ENCODE measurements around the gene RNF181.
"Not testable (repeated sequence)": the region's sequence is repeated elsewhere in the genome, so short reads cannot be mapped to it uniquely, and the experiment has no call there.

RNF181 gene, protein sequence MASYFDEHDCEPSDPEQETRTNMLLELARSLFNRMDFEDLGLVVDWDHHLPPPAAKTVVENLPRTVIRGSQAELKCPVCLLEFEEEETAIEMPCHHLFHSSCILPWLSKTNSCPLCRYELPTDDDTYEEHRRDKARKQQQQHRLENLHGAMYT

GRCh38 chr2:85595301-85596025, at the start of gene RNF181:
RNF181 (plus strand) TSS chr2:85595745; CDS start chr2:85595764, 19 bp downstream.
- peak; percentile 62 for DNase-seq (ENCODE audit: low read depth)

DNA sequence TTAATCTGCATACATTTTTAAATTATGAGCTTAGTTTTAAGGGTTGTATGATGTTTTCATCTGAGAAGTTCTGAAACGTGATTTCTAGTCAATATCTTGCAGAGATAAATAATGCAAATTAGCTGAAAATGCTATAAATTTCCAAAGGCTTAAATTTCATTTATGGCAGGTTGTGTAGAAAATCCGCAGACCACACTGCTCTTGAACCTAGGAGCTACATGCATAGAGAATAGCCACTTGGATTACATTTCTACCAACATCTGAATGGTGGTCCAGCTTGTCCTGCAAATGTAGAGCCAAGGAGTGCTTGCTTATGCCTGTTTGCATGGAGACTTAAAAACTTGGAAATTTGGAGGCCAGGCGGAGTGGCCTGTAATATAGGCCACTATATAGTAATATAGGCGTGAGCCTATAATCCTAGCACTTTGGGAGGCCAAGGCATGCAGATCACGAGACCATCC, 49.7 kb upstream of the RNF181 start:
- DNase-seq (ENCODE audit: low read depth) = no peak

DNA sequence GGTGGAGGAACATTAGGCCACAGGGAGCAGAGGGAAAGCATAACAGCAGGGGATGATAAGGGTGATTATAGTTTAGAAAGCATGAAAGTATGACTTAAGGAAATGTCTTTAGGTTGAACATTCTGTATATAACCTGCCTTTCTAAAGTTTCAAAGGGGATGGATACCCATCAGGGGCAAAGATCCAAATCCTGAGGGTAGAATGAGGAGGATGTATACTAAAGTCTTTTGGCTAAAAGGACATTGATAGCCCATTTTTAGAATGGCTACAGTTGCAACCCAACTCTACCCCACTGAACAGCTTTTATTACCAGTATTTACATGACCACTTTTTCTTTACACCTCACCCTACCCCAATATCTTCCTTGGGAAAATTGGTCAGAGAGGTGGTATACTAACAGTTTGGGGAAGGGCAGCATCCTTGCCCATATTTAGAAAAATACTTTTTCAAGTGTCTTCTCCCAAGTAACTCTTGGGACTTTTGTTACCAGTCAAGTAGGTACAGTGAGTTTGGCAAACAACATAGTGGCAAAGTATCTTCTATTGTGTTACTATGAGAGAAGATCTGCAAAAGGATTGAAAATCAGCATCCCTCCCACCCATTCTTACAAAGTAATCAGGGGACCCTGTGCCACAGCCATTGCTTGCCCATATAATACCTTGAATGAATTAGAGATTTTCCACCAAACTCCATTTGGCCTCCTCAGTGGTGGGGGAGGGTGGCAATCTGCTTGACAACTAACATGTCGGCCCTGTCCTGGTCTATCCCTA, 48.3 kb upstream of the RNF181 start:
- DNase-seq (ENCODE audit: low read depth) = no peak

DNA sequence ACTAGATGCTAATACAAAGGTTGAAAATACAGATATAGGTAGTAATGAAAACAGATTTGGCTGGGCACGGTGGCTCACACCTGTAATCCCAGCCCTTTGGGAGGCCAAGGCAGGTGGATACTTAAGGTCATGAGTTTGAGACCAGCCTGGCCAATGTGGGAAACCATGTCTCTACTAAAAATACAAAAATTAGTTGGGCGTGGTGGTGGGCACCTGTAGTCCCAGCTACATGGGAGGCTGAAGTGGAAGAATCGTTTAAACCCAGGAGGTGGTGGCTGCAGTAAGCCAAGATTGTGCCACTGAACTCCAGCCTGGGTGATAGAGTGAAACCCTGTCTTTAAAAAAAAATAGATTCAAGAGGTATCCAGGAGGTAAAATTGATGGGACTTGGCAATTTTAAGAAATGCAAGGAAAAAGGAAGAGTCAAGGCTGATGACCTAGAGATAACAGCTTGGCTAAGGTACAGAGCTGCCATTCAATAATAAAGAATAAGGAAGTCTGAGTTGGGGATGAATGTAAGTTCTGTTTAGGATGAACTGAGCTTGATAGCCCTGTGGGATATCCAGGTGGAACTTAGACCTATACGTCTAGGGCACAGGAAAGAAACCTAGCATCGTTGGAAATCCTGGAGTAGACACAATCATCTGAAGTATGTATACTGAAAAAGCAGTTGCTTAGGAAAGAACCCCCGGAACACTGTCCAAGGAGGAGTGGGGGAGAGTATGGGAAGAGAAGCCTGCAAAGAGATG, 47.5 kb upstream of the RNF181 start:
- no peak for DNase-seq (ENCODE audit: low read depth)

GRCh38 chr2:85548608-85548900, 47.0 kb upstream of the RNF181 start:
- DNase-seq (ENCODE audit: low read depth) = no peak

DNA sequence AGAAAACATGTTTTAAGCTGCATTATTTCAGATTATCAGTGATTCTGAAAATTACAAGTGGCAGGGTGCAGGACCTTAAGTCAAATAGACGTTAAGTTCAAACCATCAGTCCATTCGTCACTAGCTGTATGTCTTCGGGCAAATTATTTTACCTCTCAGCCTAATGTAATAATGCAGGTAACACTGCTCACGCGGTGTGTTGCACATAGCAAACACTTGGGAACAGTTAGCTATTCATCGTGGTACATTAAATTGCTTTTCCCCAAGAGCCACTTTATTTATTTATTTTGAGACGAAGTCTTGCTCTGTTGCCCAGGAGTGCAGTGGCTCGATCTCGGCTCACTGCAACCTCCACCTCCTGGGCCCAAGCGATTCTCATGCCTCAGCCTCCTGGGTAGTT, 46.5 kb upstream of the RNF181 start:
- DNase-seq (ENCODE audit: low read depth) = no peak

DNA sequence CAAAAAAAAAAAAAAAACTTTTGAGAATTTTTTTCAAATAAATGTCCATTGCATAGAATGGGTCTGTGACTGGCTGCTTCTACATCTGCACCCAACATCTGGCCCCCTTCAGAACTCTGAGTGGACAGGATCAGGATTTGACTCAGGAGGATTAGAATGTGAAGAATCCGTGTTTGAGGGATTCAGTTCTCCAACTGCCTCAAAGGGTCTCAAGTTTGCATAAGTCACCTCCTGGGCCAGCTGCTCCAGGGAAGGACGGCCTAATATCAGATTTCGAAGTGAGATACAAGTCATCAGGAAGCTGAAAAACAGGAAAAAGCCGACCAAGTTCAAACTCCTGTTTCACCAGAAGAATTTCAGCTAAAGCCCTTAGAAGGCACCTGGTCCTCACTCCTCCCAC, 45.7 kb upstream of the RNF181 start:
- DNase-seq (ENCODE audit: low read depth) = no peak

- DNase-seq (ENCODE audit: low read depth) = no peak
Measured at GRCh38 chr2:85550486-85550885, 45.1 kb upstream of the RNF181 start.

DNA sequence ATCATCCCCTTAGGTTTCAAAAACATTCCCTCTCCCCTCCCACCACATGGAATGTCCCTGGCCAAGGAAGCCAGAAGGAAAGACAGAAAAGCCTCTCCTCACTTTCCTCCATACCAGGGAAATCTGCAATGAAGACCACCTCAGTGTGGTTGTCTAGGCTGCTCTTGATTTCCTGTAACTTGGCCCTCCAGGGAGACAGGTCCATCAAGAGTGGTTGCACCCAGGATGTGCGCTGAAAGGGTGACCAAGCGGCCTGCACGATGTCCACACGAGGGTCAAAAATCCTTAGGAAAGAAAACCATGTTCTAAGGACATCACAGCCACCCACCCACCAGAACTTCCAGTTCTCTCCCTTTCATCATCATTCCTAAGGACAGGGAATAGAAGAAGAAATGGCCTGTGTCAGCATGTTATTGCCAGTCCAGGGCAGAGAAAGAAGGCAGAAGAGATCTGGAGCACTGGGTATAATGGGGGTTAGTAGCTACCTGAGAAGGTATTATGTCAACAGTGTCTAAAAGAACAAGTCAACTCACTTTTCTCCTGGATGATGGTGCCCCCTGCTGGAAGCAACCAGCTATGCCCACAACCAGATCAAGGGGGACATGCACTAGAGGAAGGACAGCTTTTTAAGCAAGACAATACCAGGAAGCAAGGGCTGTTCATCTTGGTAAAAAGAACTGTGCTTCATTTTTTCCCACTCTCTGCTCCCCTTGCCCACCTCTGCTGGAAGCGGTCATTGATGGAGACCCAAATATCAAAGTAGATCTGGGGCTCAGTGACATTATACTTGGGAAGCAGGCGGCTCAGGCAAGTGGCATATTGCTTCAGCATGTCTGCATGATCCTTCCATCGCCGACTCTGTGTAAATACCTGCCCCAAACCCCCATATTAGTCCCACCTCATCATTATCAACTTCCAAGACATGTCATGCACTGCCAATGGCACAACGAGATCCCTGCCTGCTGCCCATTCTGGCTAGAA, 43.6 kb upstream of the RNF181 start:
- DNase-seq (ENCODE audit: low read depth) = peak; percentile 55

DNA sequence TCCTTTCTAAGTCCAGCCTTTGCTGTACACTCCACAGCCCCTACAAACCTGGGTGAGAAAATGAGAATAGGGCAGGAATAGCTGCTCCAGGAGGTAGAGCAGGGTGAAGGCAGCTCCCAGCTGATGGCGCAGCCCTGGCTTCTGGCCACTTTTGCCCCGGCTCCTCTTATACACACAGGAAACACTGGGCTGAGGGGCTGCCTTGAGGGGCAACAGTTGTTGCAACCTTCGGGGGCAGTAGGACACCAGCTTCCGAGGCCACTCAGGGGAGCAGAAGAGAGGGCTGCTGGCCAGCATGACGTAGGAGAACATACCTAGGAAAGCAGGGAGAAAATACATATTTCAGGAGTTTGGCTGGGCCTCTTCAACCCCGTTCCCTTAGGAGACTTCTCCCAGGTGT, 42.4 kb upstream of the RNF181 start:
- DNase-seq (ENCODE audit: low read depth) = no peak

DNA sequence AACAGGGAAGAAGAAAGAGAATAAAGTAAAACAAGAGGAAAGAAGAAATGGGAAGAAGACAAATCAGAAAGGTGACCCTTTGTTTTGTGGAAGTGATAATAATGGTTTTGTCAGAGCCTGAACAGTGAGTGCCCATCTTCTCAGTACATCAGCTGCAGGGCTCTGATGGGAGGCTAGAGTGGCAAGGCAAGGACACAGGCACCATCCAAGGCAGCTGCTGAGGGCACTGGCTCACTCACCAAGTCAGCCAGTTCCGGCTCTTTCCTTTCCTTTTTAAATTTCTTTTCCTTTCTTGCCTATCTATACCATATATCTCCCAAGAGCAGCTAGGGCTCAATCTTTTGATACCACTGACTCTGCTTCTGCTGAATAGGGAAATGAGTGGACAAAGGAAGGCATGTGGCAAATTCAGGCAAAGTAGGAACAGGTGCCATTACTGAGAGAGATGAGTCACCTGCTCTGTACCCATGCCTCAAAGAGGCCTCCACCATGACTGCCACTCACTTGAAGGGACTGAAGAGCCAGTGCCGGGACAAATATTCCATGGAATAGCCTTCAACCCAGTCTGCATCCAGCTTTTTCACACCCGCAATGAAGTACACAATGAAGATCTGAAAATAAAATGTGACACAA, 40.4 kb upstream of the RNF181 start:
- DNase-seq (ENCODE audit: low read depth) = no peak

DNA sequence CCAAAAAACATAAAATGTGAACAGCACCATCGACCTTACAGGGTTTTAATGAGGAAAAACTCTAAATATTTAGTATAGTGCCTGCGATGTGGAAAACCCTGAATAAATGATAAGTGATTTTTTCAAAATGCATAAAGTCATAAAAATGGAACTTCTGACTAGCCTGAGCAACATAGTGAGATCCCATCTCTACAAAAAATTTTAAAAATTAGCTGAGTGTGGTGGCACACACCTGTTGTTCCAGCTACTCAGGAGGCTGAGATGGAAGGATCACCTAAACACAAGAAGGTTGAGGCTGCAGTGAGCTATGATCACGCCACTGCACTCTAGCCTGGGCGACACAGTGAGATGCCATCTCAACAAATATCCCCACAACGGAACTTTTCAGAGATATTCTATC, 38.4 kb upstream of the RNF181 start:
- DNase-seq (ENCODE audit: low read depth) = no peak

GRCh38 chr2:85558160-85558559, 37.4 kb upstream of the RNF181 start:
- no peak for DNase-seq (ENCODE audit: low read depth)

- DNase-seq (ENCODE audit: low read depth) = not testable (repeated sequence)
Measured at GRCh38 chr2:85560403-85560726, 35.2 kb upstream of the RNF181 start.

- no peak for DNase-seq (ENCODE audit: low read depth)
Measured at GRCh38 chr2:85560812-85561279, 34.7 kb upstream of the RNF181 start.

DNA sequence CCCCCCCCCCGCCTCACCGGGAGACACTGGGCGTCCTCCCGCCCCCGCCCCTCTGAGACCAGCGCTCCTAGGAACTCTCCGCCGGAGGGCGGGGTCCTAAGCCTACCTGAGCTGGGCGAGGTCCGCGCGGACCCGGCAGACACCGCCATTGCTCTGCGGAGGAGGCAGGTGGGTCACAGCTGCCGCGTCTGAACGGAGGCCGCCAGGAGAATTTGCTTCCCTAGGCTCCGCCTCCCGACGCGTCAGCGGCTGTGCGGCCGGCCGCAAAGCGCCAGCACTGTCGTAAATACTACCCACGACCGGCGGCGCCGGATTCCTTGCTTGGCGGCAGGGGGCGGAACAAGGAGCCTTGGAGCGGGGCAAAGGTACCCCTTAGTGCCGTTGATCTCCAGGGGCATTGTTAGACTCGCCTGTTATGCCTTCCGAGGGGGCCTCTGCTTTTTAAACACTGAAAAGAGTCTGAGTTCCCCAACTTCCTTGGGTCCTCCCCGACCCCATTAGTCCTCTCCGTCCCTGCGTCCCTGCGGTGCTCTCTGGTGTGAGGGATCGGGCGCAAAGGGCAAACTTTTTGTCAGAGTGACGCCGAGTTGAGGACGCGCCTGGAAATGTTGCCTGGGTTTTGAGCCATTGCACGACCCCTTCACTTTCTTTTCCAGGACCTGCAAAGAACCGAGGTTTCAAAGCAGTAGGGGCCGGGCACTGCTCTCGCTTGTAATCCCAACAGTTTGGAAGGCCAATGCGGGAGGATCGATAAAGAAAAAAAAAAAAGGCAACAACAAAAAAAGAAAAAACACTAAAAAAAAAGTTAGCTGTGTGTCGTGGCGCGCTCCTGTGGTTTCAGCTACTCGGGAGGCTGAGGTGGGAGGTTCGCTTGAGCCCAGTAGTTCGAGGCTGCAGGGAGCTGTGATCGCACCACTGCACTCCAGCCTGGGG, 34.0 kb upstream of the RNF181 start, which contains the start of gene GGCX:
TSS of gene GGCX (minus strand) at position 214 of the 933 bp plus-strand sequence. CDS start at position 149, 65 bp downstream.
- DNase-seq (ENCODE audit: low read depth) = peak; percentile 89

DNA sequence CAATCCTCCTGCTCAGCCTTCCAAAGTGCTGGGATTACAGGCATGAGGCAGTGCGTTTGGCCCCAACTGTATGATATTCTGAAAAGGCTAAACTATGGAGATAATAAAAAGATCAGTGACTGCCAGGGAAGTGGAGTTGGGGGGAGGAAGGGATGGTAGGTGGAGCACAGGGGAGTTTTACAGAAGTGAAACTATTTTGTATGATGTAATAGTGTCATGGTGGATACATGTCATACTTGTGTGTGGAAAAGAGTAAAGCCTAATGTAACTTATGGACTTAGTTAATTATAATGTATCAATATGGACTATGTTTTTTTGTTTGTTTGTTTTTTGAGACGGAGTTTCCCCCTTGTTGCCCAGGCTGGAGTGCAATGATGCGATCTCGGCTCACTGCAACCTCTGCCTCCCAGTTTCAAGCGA, 31.4 kb upstream of the RNF181 start:
- DNase-seq (ENCODE audit: low read depth) = no peak

GRCh38 chr2:85566265-85566664, 29.3 kb upstream of the RNF181 start:
- no peak for DNase-seq (ENCODE audit: low read depth)

DNA sequence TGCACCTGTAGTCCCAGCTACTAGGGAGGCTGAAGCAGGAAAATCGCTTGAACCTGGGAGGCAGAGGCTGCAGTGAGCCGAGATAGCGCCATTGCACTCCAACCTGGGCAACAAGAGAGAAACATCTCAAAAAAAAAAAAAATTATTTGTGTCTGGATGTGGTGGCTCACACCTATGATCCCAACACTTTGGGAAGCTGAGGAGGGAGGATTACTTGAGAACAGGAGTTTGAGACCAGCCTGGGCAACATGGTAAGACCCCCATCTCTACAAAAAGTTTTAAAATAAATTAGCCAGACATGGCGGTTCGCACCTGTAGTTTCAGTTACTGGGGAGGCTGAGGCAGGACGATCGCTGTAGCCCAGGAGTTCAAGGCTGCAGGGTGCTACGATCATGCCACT, 19.8 kb upstream of the RNF181 start:
- DNase-seq (ENCODE audit: low read depth) = no peak

- DNase-seq (ENCODE audit: low read depth) = no peak
Measured at GRCh38 chr2:85577063-85577385, 18.5 kb upstream of the RNF181 start.
